GM12873 (cell line): ENCODE measurements around the gene LPA.

Experiments
- CTCF ChIP-seq: IDR thresholded peaks from 2 replicates; pipeline ENCODE4 v1.5.1; 2012; ENCODE audit warnings: low read depth, mild to moderate bottlenecking, moderate library complexity, low read length, control low read depth; ENCODE audit not compliant: insufficient read depth; ENCODE audit errors: missing control alignments

LPA gene

GRCh38 chr6:160508599-160508998 is 155.5 kb downstream of the LPA start:
- no peak for TF ChIP-seq CTCF

GRCh38 chr6:160507420-160507819 is 156.7 kb downstream of the LPA start:
- no peak for TF ChIP-seq CTCF

- TF ChIP-seq CTCF = no peak
Measured at GRCh38 chr6:160505970-160506369, 158.1 kb downstream of the LPA start.

- no peak for TF ChIP-seq CTCF
Measured at GRCh38 chr6:160500639-160501038, 163.4 kb downstream of the LPA start.

DNA sequence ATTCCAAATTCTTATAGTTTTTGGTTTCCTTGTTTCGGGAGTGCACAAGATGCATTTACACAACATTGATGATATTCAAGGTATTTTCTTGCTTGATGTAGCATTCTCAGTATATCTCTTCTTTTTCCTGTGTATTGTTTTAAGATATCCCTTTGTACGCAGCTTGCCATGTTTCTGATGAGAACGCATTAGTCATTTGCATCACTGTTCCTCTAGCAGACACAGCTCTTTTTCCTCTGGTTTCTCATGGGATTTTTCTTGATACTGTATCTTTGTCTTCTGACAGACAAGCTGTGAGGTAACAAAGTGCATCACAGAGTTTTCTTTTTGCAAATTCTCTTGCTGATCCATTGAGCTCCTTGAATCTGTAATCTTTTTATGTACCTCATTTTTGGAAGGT is 169.5 kb downstream of the LPA start:
- no peak for TF ChIP-seq CTCF

DNA sequence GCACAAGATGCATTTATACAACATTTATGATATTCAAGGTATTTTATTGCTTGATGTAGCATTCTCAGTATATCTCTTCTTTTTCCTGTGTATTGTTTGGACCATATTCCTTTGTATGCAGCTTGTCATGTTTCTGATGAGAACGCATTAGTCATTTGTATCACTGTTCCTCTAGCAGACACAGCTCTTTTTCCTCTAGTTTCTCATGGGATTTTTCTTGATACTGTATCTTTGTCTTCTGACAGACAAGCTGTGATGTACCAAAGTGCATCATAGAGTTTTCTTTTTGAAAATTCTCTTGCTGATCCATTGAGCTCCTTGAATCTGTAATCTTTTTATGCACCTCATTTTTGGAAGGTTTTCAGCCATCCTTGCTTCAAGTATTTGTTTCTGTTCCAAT is 175.0 kb downstream of the LPA start:
- TF ChIP-seq CTCF = no peak

DNA sequence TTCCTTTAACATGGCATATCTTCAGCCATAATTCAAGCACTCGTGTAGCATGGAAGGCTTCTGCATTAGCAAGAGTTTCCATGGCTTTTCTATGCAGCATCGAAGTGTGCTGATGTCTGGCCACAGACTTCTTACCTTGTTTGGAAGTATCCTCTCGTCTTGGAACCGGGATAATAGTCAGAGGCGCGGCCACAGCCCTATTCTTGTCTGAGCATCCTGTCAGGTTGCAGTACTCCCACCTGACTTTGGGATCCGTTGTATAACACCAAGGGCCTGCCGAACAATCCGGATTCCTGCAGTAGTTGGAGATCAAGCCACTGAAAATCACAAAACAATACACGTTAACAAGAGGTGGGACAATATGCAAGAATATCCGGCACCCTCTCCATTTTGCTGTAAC is 177.0 kb downstream of the LPA start:
- no peak for TF ChIP-seq CTCF
